Measurements from ENCODE around the gene DDO.

DNA sequence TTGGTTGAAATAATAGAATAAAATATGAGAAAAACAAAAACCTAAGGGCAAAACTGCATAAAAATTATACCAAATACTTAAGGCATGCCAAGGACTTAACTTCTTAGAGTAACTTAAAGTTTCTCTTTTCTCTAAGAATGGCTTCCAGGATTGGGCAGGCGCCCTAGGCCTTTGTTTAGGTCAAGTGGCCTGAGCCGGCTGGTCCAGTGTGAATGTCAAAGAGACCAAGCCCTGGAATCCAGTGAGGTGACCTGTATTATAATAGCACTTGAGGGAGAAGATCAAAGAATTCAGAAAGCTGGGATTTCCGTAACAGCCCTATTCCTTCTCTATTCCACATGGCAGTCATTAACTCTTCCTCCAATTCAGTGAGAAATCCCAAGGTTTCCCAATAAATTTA lies 63.8 kb downstream of the DDO start:
- TF ChIP-seq POLR2A (IDR thresholded peaks at IDR 0.05), result no peak
- TF ChIP-seq, protein P1, sequence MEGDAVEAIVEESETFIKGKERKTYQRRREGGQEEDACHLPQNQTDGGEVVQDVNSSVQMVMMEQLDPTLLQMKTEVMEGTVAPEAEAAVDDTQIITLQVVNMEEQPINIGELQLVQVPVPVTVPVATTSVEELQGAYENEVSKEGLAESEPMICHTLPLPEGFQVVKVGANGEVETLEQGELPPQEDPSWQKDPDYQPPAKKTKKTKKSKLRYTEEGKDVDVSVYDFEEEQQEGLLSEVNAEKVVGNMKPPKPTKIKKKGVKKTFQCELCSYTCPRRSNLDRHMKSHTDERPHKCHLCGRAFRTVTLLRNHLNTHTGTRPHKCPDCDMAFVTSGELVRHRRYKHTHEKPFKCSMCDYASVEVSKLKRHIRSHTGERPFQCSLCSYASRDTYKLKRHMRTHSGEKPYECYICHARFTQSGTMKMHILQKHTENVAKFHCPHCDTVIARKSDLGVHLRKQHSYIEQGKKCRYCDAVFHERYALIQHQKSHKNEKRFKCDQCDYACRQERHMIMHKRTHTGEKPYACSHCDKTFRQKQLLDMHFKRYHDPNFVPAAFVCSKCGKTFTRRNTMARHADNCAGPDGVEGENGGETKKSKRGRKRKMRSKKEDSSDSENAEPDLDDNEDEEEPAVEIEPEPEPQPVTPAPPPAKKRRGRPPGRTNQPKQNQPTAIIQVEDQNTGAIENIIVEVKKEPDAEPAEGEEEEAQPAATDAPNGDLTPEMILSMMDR (IDR thresholded peaks at IDR 0.05 in 4 of 5, conservative IDR thresholded peaks at IDR 0.05 in 1 of 5), result no peak
